ENCODE results near the gene ASB14. TPM values are rescaled to one million over a fixed set of nuclear protein-coding genes. Genes with fewer than 3 reads are reported as not detected.
"Not testable (repeated sequence)": the region's sequence is repeated elsewhere in the genome, so short reads cannot be mapped to it uniquely, and the experiment has no call there.

Gene ASB14
- total and polyA plus RNA-seq, 7 donors: not detected

DNA sequence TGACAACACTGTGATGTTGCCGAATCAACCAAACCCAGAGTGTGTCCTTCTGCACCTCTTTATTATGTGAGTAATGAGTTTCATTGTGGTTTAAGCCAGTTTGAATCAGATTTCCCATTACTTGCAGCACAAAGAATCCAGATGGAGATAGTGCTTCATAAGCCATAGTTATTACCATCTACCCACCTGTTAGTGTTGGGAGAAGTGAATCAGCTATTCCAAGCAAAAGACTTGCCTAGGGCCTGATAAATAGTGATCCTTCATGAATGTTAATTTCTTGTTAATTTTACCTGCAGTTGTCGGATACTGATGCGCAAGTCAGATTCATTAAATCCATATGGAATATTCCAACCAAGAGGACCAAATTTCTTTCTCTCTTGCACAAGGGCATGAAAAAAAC is 21.7 kb upstream of the ASB14 start:
- no peaks in the 10 kb centered on the region for H3K27me3 ChIP-seq
- intact Hi-C loops (cut with DNase I): no loop called here
- no peaks in the 10 kb centered on the region for H3K36me3 ChIP-seq
- TF ChIP-seq, protein P1, sequence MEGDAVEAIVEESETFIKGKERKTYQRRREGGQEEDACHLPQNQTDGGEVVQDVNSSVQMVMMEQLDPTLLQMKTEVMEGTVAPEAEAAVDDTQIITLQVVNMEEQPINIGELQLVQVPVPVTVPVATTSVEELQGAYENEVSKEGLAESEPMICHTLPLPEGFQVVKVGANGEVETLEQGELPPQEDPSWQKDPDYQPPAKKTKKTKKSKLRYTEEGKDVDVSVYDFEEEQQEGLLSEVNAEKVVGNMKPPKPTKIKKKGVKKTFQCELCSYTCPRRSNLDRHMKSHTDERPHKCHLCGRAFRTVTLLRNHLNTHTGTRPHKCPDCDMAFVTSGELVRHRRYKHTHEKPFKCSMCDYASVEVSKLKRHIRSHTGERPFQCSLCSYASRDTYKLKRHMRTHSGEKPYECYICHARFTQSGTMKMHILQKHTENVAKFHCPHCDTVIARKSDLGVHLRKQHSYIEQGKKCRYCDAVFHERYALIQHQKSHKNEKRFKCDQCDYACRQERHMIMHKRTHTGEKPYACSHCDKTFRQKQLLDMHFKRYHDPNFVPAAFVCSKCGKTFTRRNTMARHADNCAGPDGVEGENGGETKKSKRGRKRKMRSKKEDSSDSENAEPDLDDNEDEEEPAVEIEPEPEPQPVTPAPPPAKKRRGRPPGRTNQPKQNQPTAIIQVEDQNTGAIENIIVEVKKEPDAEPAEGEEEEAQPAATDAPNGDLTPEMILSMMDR (IDR thresholded peaks at IDR 0.05): no peak
- no peak for TF ChIP-seq EP300 (IDR thresholded peaks at IDR 0.05)
- no peak for DNase-seq
- no peak overlapping the region for H3K4me3 ChIP-seq
- 96% methylated on average over 3 of the region's 3 CpGs for WGBS, 2 donors
- no peak overlapping the region for H3K27ac ChIP-seq
- no peaks in the 10 kb centered on the region for H3K9me3 ChIP-seq
- no peaks in the 10 kb centered on the region for H3K4me1 ChIP-seq

DNA sequence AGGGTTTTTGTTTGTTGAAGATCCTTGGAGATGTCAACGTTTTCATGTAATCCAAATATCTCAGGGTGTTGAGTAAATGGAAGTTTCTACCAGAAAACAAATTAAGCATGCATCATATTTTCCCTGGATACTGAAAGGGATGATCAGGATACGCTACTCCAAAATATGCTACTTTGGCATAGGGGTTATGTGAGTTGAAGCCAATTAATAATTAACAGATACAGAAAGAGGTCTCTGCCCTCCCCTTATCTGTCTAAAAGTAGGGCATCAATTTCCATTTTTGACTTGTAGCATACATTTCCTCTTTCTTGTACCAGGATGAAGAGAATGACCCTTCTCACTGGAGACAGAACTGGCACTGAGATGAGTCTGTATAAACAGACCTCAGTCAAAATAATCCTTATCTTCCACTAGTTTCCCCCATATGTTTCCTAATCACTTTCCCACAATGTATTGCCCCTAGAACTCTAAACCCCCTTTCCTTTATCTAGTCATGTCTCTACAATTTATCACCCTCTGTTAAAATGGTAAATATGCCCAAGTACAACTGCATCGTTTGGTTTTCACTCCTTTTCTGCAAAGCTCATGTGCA is 17.4 kb upstream of the ASB14 start:
- Histone ChIP-seq H3K4me1 (no peaks in the 10 kb centered on the region), H3K9me3 (no peaks in the 10 kb centered on the region), H3K4me3 (no peak overlapping the region), H3K27ac (no peak overlapping the region), H3K27me3 (no peaks in the 10 kb centered on the region), H3K36me3 (no peaks in the 10 kb centered on the region)
- 51 to 57% methylated on average over 3 of the region's 3 CpGs for WGBS, 2 donors
- TF ChIP-seq POLR2AphosphoS5 (IDR thresholded peaks at IDR 0.05) (no peak), POLR2A (IDR thresholded peaks at IDR 0.05) (no peak), EP300 (IDR thresholded peaks at IDR 0.05) (no peak)
- TF ChIP-seq, protein P1 (IDR thresholded peaks at IDR 0.05): no peak
- intact Hi-C loops (cut with DNase I): no loop called here
- DNase-seq: no peak

DNA sequence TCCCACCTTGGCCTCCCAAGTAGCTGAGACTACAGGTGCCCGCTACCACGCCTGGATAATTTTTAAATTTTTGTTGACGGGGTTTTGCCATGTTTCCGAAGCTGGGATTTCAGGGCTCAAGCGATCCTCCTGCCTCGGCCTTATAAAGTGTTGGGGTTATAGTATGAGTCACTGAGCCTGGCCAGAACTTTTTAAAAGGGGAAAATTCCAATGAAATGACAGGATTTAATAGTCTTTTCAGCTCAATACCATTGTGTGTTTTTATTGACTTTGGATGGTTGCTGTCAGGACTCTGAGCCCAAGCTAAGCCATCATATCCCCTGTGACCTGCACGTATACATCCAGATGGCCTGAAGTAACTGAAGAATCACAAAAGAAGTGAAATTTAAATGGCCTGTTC is 11.0 kb upstream of the ASB14 start:
- WGBS, 2 donors: 94 to 96% methylated on average over 7 of the region's 7 CpGs
- DNase-seq; H3K36me3 ChIP-seq; H3K4me3 ChIP-seq; H3K9me3 ChIP-seq; H3K4me1 ChIP-seq; H3K27me3 ChIP-seq; H3K27ac ChIP-seq; intact Hi-C loops (cut with DNase I): not testable (repeated sequence)

DNA sequence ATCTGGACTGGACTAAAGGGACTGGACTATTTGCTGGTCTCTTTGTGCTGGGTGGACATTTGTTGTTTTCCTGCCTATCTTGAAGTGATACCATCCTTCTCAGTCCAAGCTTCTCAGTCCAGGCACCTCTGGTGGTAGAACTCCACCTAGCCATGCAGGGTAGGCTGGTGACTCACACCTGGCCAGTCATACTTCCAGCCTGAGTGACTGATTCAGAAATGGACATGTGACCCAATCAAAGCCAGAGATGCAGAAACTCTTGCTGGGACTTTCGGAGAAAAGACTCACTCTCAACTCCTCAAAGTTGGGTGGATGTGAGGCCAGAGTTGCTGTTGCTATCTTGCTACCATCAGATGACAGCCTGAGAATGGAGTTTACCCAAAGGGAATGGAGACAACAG is 5.6 kb upstream of the ASB14 start:
- Histone ChIP-seq H3K9me3 (no peaks in the 10 kb centered on the region), H3K27ac (no peak overlapping the region), H3K4me3 (no peak overlapping the region), H3K4me1 (no peaks in the 10 kb centered on the region), H3K36me3 (no peaks in the 10 kb centered on the region), H3K27me3 (no peaks in the 10 kb centered on the region)
- no peak for DNase-seq
- intact Hi-C loops (cut with DNase I): no loop called here
- WGBS, 2 donors: 95 to 96% methylated on average over 1 of the region's 1 CpG
- TF ChIP-seq EP300 (IDR thresholded peaks at IDR 0.05): no peak
- TF ChIP-seq, protein P1 (IDR thresholded peaks at IDR 0.05): no peak
- TF ChIP-seq POLR2A (IDR thresholded peaks at IDR 0.05): no peak
- TF ChIP-seq POLR2AphosphoS5 (IDR thresholded peaks at IDR 0.05): no peak

DNA sequence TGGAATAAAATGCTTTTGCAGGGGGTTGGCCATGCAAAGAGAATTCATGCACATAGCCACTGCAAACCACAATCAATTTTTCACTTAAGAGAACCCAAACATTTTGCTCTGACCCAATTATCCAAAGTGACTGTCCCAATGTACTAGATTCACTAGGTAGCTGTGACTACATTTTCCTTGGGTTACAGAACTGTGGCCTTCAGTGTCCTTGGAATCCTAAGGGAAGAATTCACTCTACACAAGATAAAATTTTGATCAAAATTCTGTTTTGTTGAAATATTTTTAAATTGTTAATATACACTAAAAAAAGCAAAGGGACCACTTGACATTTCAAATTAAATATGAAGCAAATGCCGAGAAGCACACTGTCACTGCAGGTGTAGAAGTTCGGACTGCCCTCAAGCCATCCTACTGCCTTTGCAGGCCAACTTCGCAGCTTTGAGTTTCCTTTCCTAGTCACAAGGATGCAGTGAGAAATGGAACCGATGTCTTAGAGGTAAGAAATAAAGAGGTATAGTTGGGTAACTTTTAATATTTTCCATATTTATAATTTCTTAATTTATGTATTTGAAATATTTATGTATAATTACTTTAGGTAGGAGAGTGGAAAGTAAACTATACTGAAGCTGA is 527 bp upstream of the ASB14 start:
- Histone ChIP-seq H3K9me3 (no peaks in the 10 kb centered on the region), H3K4me3 (no peak overlapping the region), H3K27ac (no peak overlapping the region), H3K4me1 (no peaks in the 10 kb centered on the region), H3K27me3 (no peaks in the 10 kb centered on the region), H3K36me3 (no peaks in the 10 kb centered on the region)
- TF ChIP-seq, protein P1 (IDR thresholded peaks at IDR 0.05): no peak
- TF ChIP-seq POLR2AphosphoS5 (IDR thresholded peaks at IDR 0.05) (no peak), POLR2A (IDR thresholded peaks at IDR 0.05) (no peak), EP300 (IDR thresholded peaks at IDR 0.05) (no peak)
- 93 to 94% methylated on average over 4 of the region's 4 CpGs for WGBS, 2 donors
- intact Hi-C loops (cut with DNase I): no loop called here
- DNase-seq: no peak

Measured in sigmoid colon (tissue), 7 donors.